Measurements from ENCODE around the gene IQSEC2.

Gene IQSEC2

GRCh38 chrX:53305219-53305995 lies 24.0 kb upstream of the IQSEC2 start:
- no peak for DNase-seq (ENCODE audit: low spot score)

GRCh38 chrX:53303195-53303594 lies 21.8 kb upstream of the IQSEC2 start:
- no peak for DNase-seq (ENCODE audit: low spot score)

GRCh38 chrX:53300157-53300556 lies 18.8 kb upstream of the IQSEC2 start:
- DNase-seq (ENCODE audit: low spot score): no peak

- DNase-seq (ENCODE audit: low spot score): no peak
These were observed 12.8 kb upstream of the IQSEC2 start for GRCh38 chrX:53294024-53294648.

- no peak for DNase-seq (ENCODE audit: low spot score)
These were observed 10.2 kb upstream of the IQSEC2 start for GRCh38 chrX:53291596-53291995.

- no peak for DNase-seq (ENCODE audit: low spot score)
These were observed 9.2 kb upstream of the IQSEC2 start for GRCh38 chrX:53290441-53291041.

GRCh38 chrX:53288189-53288588 lies 6.8 kb upstream of the IQSEC2 start:
- peak; percentile 18 for DNase-seq (ENCODE audit: low spot score)

- DNase-seq (ENCODE audit: low spot score): peak; percentile 71
These were observed 6.2 kb upstream of the IQSEC2 start for GRCh38 chrX:53287493-53288138.

GRCh38 chrX:53286171-53286570 lies 4.8 kb upstream of the IQSEC2 start:
- DNase-seq (ENCODE audit: low spot score): no peak

GRCh38 chrX:53285591-53285990 lies 4.2 kb upstream of the IQSEC2 start:
- no peak for DNase-seq (ENCODE audit: low spot score)

- peak; percentile 75 for DNase-seq (ENCODE audit: low spot score)
These were observed 3.5 kb upstream of the IQSEC2 start for GRCh38 chrX:53284684-53285447.

- no peak for DNase-seq (ENCODE audit: low spot score)
These were observed 2.2 kb upstream of the IQSEC2 start for GRCh38 chrX:53283567-53283966.

GRCh38 chrX:53283099-53283498 lies 1.7 kb upstream of the IQSEC2 start:
- DNase-seq (ENCODE audit: low spot score): no peak

- no peak for DNase-seq (ENCODE audit: low spot score)
These were observed 745 bp upstream of the IQSEC2 start for GRCh38 chrX:53281963-53282695.

- DNase-seq (ENCODE audit: low spot score): no peak
These were observed 758 bp downstream of the IQSEC2 start for GRCh38 chrX:53280331-53281320.

- no peak for DNase-seq (ENCODE audit: low spot score)
These were observed 1.8 kb downstream of the IQSEC2 start for GRCh38 chrX:53279296-53280237.

GRCh38 chrX:53272808-53273337 lies 8.5 kb downstream of the IQSEC2 start:
- no peak for DNase-seq (ENCODE audit: low spot score)

GRCh38 chrX:53269536-53270107 lies 11.8 kb downstream of the IQSEC2 start:
- DNase-seq (ENCODE audit: low spot score): no peak
